GM23338 (cell line): ENCODE measurements around the gene PFKFB2. TPM values are rescaled to one million over a fixed set of nuclear protein-coding genes. Genes with fewer than 3 reads are reported as not detected.

Experiments
- ATAC-seq: fragments of 200-7000 bp; cut with Tn5 transposase; 3 replicates; pipeline ENCODE4 v1.9.1; 2020
- DNase-seq: peaks from one replicate; pipeline ENCODE4 v3.0.0-alpha.2; 2015; ENCODE audit warnings: low spot score
- H2AFZ ChIP-seq: fragments of 200-600 bp; sonication (generic); 2 replicates; pipeline ENCODE4 v1.8.0; 2016; ENCODE audit warnings: antibody characterized with exemption, mild to moderate bottlenecking, moderate library complexity
- H3F3A ChIP-seq: fragments of 200-600 bp; sonication (generic); replicated peaks from 2 replicates; pipeline ENCODE4 v1.8.0; 2017; ENCODE audit warnings: antibody characterized with exemption, mixed run types, low read depth
- H3K27ac ChIP-seq: fragments of 200-600 bp; sonication (generic); 2 replicates; pipeline ENCODE4 v1.6.1; 2016; ENCODE audit warnings: low read depth
- H3K27me3 ChIP-seq: fragments of 200-600 bp; sonication (generic); 2 replicates; pipeline ENCODE4 v1.8.0; 2016; ENCODE audit warnings: mild to moderate bottlenecking, mixed run types, moderate library complexity; ENCODE audit not compliant: insufficient read depth
- H3K36me3 ChIP-seq: fragments of 200-600 bp; sonication (generic); 2 replicates; pipeline ENCODE4 v1.8.0; 2016; ENCODE audit warnings: mild to moderate bottlenecking; ENCODE audit not compliant: insufficient read depth
- H3K4me1 ChIP-seq: fragments of 200-600 bp; sonication (generic); 2 replicates; pipeline ENCODE4 v1.8.0; 2016; ENCODE audit warnings: mild to moderate bottlenecking, moderate library complexity; ENCODE audit not compliant: insufficient read depth
- H3K4me2 ChIP-seq: fragments of 200-600 bp; sonication (generic); 2 replicates; pipeline ENCODE4 v1.7.1; 2017; ENCODE audit warnings: mixed run types
- H3K4me3 ChIP-seq: fragments of 200-600 bp; sonication (generic); 2 replicates; pipeline ENCODE4 v1.6.1; 2016; ENCODE audit warnings: mixed run types
- H3K79me2 ChIP-seq: fragments of 200-600 bp; sonication (generic); replicated peaks from 2 replicates; pipeline ENCODE4 v1.8.0; 2017; ENCODE audit warnings: mild to moderate bottlenecking; ENCODE audit not compliant: insufficient read depth
- H3K9me2 ChIP-seq: fragments of 200-600 bp; sonication (generic); 2 replicates; pipeline ENCODE4 v1.8.0; 2017; ENCODE audit not compliant: insufficient read depth
- H4K20me1 ChIP-seq: fragments of 200-600 bp; sonication (generic); replicated peaks from 2 replicates; pipeline ENCODE4 v1.8.0; 2017; ENCODE audit warnings: mild to moderate bottlenecking; ENCODE audit not compliant: insufficient read depth
- H3K27ac Mint-ChIP-seq: 2 replicates; pipeline ENCODE4 v1.8.0; 2020; ENCODE audit warnings: inconsistent platforms, mild to moderate bottlenecking, moderate library complexity, mixed read lengths
- H3K27me3 Mint-ChIP-seq: 3 replicates; pipeline ENCODE4 v1.8.0; 2022; ENCODE audit warnings: low read depth, mild to moderate bottlenecking, moderate library complexity, mixed read lengths, inconsistent platforms; ENCODE audit not compliant: insufficient read depth, poor library complexity
- H3K36me3 Mint-ChIP-seq: 3 replicates; pipeline ENCODE4 v1.8.0; 2021; ENCODE audit warnings: low read depth, mild to moderate bottlenecking, inconsistent platforms, moderate library complexity, mixed read lengths
- H3K4me1 Mint-ChIP-seq: 3 replicates; pipeline ENCODE4 v1.8.0; 2020; ENCODE audit warnings: mild to moderate bottlenecking, inconsistent platforms, mixed read lengths
- H3K4me3 Mint-ChIP-seq: 3 replicates; pipeline ENCODE4 v1.8.0; 2021; ENCODE audit warnings: moderate library complexity, mild to moderate bottlenecking, inconsistent platforms, mixed read lengths
- H3K9me3 Mint-ChIP-seq: 3 replicates; pipeline ENCODE4 v1.8.0; 2020; ENCODE audit warnings: moderate library complexity, mild to moderate bottlenecking, inconsistent platforms, mixed read lengths
- ETS1 ChIP-seq: IDR thresholded peaks from 2 replicates; pipeline ENCODE4 v1.6.1; 2016; ENCODE audit warnings: antibody characterized with exemption
- NANOG ChIP-seq: IDR thresholded peaks from 2 replicates; pipeline ENCODE4 v1.6.1; 2016; ENCODE audit warnings: antibody characterized with exemption, borderline replicate concordance
- POLR2AphosphoS5 ChIP-seq: IDR thresholded peaks from 2 replicates; pipeline ENCODE4 v1.6.1; 2016; ENCODE audit warnings: antibody characterized with exemption, low read depth
- ZNF462 ChIP-seq: fragments of 250-450 bp; sonication (Bioruptor Pico); IDR thresholded peaks from 2 replicates; pipeline ENCODE4 v1.5.0; 2020; ENCODE audit warnings: mild to moderate bottlenecking, moderate library complexity
- polyA plus RNA-seq: library from polyadenylated mRNA; unstranded; fragments of >200 nt; fragmentation: Nextera tagmentation; extraction: Ambion mirVana; gene quantifications from 2 replicates; pipeline ENCODE4 v1.2.1, GENCODE V29; 2016
- total RNA-seq: library from RNA; depleted of rRNA; stranded (reverse); fragments of >200 nt; shearing (Covaris generic); gene quantifications from 2 replicates; pipeline ENCODE4 v1.2.3, GENCODE V29; 2014

The PFKFB2 gene
- total and polyA plus RNA-seq, 2 experiments from 2014 or later: 4.9 to 14.8 TPM

- TF ChIP-seq ZNF462 (CRISPR knock-in tag): no peak
- TF ChIP-seq POLR2AphosphoS5: no peak
These were observed 42.3 kb upstream of the PFKFB2 start (continued) for GRCh38 chr1:207010726-207011125.

- Histone ChIP-seq H3K79me2 (no peaks in the 10 kb centered on the region), H3K36me3 (no peaks in the 10 kb centered on the region), H3K4me1 (no peaks in the 10 kb centered on the region), H3F3A (no peaks in the 10 kb centered on the region), H4K20me1 (no peaks in the 10 kb centered on the region; the same call in 1 of the 2 replicates), H3K27ac (no peak overlapping the region), H3K27me3 (no peaks in the 10 kb centered on the region), H3K4me2 (no peak overlapping the region), H3K4me3 (no peak overlapping the region), H3K9me2 (peaks cover 11% of the 10 kb centered on the region; the same call in 1 of the 2 replicates), H2AFZ (no peak overlapping the region)
- no peaks in the 10 kb centered on the region for H3K36me3 Mint-ChIP-seq
- ATAC-seq: no peak
- no peaks in the 10 kb centered on the region for H3K9me3 Mint-ChIP-seq
- TF ChIP-seq POLR2AphosphoS5 (no peak), NANOG (no peak), ZNF462 (CRISPR knock-in tag) (no peak), ETS1 (no peak)
- no peak for DNase-seq
- no peak overlapping the region for H3K27ac Mint-ChIP-seq
- H3K4me3 Mint-ChIP-seq: no peak overlapping the region
- peaks cover 5% of the 10 kb centered on the region for H3K27me3 Mint-ChIP-seq
- no peaks in the 10 kb centered on the region for H3K4me1 Mint-ChIP-seq
These were observed 39.6 kb upstream of the PFKFB2 start for GRCh38 chr1:207013321-207014085.
